ENCODE data around the gene BMF.
A peak's percentile ranks its signal among the peaks of the same experiment; 100 is the strongest.

BMF gene

DNA sequence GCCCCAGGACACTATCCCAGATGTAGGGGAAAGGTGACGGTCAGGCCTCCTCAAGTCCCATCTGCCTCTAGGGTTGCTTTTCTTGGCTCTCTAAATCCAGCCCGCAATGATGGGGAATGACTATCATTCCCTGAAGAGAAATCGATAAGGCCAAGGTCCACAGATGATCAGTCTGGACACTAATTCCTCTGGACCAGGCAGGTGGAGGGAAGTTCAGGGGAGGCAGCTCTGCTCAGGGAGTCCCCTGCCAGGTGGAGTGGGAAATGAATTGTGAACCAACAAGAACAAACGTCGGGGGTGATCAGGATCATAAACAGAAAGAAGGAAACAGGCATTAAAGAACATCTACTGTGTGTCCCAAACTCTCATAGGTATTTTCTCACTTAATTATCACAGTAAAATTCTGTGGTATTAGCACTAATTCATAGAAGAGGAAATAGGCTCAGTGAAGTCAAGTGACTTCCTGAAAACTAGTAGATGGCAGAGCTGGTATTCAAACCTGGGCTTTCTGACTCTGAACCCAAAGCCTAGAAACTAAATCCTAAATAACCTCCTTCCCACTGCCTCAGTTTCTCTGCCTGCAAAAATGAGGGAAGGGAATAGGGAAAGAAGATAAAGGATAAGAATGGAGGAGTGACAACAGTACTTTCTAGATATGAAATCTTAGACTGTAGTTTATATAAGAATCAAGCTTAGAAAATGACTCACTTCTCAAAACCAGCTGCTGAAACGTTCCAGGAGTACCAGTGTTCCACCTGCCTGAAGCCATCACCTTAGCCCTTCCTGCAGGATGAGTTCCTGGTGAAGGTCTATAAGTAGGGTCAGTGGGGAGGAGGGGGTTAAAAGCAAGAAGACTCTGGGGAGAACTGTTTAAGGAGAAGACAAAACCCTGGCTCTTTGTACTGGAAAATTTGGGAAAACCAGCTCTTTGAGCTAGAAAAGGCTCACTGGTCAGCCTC, 7.5 kb downstream of the BMF start:
- DNase-seq, result no peak

DNA sequence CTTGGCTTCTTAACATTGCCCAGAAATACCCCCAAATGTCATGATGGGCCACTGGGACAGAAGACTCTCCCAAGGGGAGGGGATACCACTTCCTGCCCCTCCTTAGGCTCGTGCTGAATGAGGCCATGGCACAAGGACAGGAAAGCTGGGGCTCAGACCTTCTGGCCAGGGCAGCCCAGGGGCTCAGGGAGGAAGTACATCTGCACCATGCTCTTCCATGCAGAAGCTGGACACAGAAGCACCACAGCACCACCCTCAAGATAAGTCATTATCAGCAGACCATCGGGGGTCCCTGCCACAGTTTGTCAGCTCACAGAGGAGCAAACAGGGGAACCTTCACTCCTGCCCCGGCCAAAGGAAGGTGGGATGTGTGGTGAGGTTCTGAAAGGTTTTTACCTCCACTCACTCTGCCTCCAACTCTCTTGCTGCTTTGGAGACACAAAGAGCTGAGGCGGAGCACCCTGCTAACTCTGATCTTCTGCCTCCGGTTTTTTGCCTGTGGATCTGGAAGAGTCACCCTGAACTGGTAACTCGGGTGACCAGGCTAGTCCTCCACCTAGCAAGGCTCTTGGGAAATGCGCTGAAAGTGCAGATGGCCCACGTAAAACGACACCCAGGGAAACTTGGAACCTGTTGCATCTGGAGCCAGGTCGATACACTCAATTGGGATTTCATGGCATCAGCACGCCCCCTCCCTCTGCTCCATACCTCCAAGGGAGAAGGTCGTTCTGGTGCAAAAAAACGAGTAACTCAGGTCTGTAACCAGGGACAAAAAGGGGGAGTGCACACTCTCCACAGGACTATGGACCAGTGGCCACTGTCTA, 8.3 kb downstream of the BMF start:
- DNase-seq, result no peak

DNA sequence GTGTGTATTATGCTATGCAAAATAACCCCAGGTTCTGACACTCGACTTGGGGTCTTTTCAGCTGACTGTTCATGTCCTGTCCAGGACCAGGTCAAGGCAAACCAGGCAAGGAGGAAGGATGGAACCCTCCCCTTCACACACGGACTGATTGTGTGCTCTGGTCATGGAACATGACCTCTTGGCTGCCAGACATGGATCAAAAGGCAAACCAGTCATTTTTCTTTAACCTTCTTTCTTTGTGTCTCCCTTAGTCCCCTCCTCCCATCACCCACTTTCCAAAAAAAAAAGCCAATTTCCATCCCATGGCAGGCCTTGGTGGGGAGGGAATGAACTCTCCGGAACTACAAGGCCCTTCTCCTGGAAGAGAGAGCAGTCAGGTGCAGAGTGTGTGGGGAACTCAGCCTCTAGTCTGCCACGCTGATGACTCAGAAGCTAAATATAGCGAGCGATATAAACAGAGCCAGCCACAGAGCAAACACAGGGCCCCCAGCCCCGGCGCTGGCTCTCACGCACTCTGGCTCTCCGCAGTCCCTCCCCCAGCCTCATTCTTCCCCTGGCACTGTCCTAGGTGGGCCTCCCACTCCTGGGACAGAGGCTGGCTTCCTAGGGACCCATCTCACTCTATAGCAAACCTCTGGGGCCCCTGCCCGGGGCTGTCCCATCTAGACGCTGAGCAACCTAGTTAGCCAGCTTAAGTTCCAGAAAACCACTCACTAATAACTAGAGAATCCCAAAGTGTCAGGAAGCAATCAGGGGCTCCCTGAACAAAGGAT, 10.0 kb downstream of the BMF start:
- peak; percentile 69 for DNase-seq

DNA sequence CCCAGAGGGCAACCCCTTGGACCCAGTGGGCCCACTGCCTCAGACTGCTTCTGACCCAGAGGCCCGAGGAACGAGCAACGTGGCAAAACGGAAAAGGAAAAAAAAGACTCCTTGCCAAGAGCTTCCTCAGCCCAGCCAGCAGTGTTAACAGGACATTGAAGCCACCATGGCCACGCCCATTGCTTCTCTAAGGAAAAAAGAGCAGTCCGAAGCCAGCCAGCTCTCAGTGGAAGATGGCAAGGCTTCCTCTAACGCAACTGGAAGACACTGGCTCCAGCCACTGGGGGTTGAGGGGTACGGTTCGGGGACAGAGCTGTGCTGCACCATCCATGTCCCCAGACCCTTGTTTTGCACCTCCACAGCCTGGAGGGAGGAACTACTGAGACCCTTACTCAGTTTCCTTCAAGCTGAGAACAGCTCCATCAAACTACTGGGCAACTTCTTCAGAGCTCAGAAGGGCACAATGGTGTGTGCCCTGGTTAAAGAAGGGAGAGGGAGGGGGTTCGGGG, 10.7 kb downstream of the BMF start:
- DNase-seq, result no peak

GRCh38 chr15:40097096-40097967, 11.3 kb downstream of the BMF start:
- DNase-seq, result no peak

- no peak for DNase-seq
Measured at GRCh38 chr15:40096094-40096891, 12.4 kb downstream of the BMF start.

- DNase-seq, result no peak
Measured at GRCh38 chr15:40095371-40096093, 13.1 kb downstream of the BMF start.

- DNase-seq, result no peak
Measured at GRCh38 chr15:40094156-40094555, 14.5 kb downstream of the BMF start.

DNA sequence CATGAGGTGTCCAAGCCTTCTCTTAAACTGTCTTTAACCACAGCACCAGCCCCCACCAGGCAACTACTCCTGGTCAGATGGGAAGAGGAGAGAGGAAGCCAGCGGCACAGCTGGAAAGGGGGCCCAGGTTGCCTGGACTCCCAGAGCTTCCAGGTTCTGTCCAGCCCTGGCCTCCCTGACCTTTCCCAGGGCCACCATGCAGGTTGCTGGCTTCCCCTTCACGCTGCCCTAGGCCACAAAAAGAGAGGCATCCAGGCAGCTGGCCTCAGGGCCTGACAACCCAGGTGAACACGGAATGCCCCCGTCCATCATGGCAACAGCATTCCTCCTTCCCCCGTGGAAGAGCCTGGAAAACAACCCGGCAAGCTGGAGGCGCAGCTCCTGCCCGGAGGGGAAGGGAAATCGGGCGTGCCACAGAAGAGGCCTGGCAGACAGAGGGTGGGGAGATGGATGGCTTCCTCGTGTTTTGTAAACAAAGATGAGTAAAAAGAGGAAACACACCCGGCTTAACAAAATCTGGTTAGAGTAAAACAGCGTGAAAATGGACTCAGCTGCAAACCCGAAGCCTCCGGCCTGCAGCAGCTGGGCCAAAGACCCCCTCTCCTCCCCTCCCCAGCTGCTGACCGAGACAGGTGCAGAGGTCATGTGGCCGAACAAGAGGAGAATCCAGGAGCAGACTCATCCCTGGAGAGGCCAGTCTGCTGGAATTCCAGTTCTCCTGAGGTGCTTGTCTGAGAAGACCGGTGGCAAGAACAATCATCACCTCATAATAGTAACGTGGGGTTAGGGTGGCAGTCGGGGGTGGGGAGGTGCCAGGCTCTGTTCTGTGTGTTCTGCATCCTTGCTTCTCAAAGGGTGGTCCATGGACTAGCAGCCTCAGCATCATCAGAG, 15.5 kb downstream of the BMF start:
- no peak for DNase-seq

DNA sequence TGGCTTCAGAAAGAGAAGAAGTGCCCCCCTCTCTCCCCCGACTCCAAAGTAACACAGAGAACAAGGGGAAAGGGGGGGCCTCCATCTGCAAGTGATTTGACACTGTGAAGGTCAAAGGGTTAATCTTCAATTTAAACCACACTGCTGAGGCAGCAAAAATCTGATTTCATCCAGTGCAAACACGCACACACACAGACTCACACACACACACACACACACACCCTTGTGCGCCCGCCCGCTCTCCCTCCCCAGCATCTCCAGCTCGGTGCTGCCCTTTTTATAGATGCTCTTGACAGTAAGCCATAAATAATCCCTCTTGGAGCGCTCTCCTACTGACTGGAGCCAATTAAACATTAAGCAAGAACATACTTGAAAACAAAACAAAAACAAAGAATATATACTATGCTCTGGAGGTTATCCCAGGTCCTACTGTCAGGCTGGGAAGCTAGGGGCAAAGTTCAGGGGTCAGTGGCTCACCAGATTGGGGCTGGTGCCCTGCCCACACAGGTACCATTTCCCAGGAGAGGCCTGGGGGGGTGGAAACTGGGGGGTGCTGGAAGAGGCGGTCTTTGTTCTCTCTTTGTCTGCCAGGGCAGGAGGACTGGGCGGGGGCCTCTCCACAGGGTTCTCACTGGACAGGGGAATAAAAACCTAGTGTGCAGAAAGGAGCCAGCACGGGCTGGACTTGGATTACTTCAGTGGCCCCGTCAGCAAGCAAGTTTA, 16.3 kb downstream of the BMF start:
- no peak for DNase-seq

- DNase-seq, result no peak
Measured at GRCh38 chr15:40091861-40092255, 16.8 kb downstream of the BMF start.

DNA sequence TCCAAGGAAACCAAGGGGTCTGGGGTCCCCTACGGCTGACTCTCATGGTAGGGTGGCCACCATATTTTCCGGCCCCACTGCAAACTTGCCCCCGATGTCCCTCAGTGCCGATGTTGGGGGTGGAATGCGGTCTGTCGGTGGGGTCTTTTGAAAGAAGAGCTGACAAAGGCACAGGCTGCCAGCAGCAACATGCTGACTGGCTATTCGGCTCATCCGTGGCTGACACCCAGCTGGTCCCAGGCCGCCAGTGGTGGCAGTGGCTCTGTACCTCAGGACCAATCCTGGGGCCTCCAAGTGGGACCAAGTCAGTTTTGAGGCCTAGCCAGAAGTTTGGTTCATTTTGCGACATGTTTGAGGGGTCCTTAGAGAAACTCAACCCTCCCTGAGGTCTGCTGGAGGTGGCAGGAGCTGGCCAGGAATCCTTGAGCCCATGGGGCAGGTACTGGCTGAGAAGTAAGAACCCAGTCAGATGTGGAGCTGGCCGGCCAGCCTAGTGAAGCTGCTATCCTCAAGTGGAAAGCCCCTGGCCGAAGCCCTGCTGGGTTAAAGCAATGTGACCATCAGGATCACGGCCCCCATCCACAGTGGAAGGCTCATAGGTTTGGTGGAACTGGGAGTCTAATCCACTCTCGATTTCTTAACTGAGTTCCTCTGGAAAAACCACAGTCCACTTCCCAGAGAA, 17.8 kb downstream of the BMF start:
- no peak for DNase-seq

GRCh38 chr15:40088929-40089755, 19.5 kb downstream of the BMF start:
- DNase-seq, result no peak

DNA sequence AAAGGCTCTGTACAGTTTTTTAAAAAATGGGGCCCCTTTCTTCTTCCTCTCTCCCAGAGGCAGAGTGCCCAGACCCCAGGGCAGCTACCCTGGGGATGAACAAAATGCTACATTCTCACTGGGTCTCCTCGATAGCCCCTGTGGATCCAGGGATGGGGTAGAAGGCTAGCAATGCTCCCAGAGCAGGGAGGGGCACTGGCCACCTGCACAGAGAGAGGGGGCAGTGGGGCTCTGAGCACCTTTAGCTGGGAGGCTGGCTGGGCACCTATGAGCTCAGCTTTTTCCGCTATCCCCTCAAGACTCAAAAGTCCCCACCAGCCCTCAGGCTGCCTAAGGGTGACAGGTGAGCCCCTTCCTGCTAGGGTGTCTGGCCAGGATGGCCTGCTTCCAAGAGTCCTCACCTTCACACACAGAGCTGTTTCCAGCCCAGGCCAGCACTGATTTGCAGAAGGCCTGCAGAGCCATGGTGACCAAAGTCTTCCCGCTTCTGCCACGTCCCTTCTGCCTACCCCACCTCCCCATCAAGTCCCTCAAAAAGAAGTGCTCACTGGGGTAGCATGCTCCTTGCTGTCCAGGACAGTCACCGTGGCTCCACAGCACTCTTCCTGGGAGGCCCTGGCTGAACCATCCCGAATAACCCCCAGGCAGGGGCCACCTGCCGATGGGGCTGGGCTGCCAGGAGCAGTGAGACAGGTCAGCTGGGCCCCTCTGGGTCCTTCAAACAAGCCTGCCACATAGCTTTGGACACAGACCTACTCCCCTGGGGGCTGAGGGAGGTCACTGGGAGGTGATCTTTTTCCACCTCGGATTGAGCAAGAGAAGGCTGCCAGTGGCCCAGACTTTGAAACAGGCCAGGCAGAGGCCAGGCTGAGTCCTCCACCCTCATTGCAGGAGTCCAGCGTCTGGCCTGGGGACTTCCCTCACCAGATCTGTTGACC, 20.4 kb downstream of the BMF start:
- no peak for DNase-seq

DNA sequence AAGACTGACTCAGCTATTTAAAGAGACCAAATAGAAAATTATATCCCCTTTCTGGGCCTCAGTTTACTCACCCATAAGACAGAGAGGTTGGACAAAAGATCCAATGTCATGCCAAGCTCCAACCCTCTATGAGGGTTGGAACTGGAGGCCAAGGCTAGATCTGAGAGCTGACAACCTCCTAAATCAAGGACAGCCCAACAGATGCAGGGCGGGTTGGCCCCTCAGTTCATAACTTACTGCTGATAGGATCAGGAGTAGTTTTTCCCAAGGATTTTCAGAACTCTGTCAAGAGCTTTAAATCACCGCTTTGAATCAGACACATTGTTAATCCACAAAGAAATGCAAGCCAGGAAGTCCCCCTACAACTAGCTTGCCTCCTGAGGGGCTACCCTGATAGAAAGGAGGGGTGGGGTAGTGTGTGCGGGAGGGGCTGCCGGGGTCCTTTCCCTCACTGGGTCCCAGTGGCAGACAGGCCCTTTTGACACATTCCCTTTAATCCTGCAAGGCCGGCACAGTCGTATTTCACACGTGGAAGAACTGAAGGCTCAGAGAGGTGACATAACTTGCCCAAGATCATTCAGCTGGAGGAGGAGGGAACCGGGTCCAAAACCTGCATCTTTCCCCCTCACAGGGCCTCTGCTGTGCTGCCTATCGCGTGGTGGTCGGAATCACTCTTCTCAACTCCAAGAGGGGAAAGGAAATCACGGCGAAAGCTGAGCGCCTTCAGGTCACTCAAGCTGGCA, 21.4 kb downstream of the BMF start:
- no peak for DNase-seq

All from activated gamma-delta T cell treated with Interleukin-2 at 50 U/mL for 16 hours (primary cell).